Hepatocyte (in vitro differentiated cells): ENCODE results near the gene PTPRN2. TPM values are rescaled to one million over a fixed set of nuclear protein-coding genes. Genes with fewer than 3 reads are reported as not detected.

Experiments
- DNase-seq: peaks from one replicate; pipeline ENCODE4 v3.0.0-alpha.2; 2016; ENCODE audit warnings: low spot score
- H2AFZ ChIP-seq: fragments of 200-600 bp; sonication (generic); 2 replicates; pipeline ENCODE4 v1.6.0; 2016; ENCODE audit warnings: antibody characterized with exemption, mild to moderate bottlenecking
- H3K27ac ChIP-seq: fragments of 200-600 bp; sonication (generic); 2 replicates; pipeline ENCODE4 v1.5.1; 2016; ENCODE audit warnings: mild to moderate bottlenecking
- H3K27me3 ChIP-seq: fragments of 200-600 bp; sonication (generic); 2 replicates; pipeline ENCODE4 v1.6.1; 2016
- H3K36me3 ChIP-seq: fragments of 200-600 bp; sonication (generic); replicated peaks from 2 replicates; pipeline ENCODE4 v1.5.1; 2016; ENCODE audit warnings: low read depth; ENCODE audit not compliant: insufficient read depth
- H3K4me1 ChIP-seq: fragments of 200-600 bp; sonication (generic); 2 replicates; pipeline ENCODE4 v1.5.1; 2016; ENCODE audit warnings: mild to moderate bottlenecking, moderate library complexity; ENCODE audit not compliant: insufficient read depth
- H3K4me2 ChIP-seq: fragments of 200-600 bp; sonication (generic); 2 replicates; pipeline ENCODE4 v1.6.0; 2016
- H3K4me3 ChIP-seq: fragments of 200-600 bp; sonication (generic); 2 replicates; pipeline ENCODE4 v1.5.1; 2016; ENCODE audit warnings: mild to moderate bottlenecking
- H3K79me2 ChIP-seq: fragments of 200-600 bp; sonication (generic); 2 replicates; pipeline ENCODE4 v1.6.0; 2017; ENCODE audit warnings: mild to moderate bottlenecking
- H3K9me2 ChIP-seq: fragments of 200-600 bp; sonication (generic); replicated peaks from 2 replicates; pipeline ENCODE4 v1.6.0; 2017; ENCODE audit warnings: mild to moderate bottlenecking; ENCODE audit not compliant: insufficient read depth
- H3K9me3 ChIP-seq: fragments of 200-600 bp; sonication (generic); 2 replicates; pipeline ENCODE4 v1.5.1; 2016; ENCODE audit warnings: low read depth, mild to moderate bottlenecking
- H4K20me1 ChIP-seq: fragments of 200-600 bp; sonication (generic); 2 replicates; pipeline ENCODE4 v1.6.0; 2016; ENCODE audit warnings: mild to moderate bottlenecking; ENCODE audit not compliant: insufficient read depth, poor library complexity, severe bottlenecking
- CTCF ChIP-seq: fragments of 200-600 bp; sonication (generic); IDR thresholded peaks from 2 replicates; pipeline ENCODE4 v1.5.1; 2016; ENCODE audit warnings: antibody characterized with exemption, mild to moderate bottlenecking; ENCODE audit not compliant: poor library complexity
- EZH2 ChIP-seq: fragments of 200-600 bp; sonication (generic); IDR thresholded peaks from 2 replicates; pipeline ENCODE4 v1.6.1; 2016; ENCODE audit warnings: antibody characterized with exemption, mild to moderate bottlenecking, borderline replicate concordance
- EZH2phosphoT487 ChIP-seq: fragments of 200-600 bp; sonication (generic); IDR thresholded peaks from one replicate; pipeline ENCODE4 v1.6.1; 2018; ENCODE audit warnings: antibody characterized with exemption, mild to moderate bottlenecking, low read depth, moderate library complexity; ENCODE audit not compliant: unreplicated experiment, severe bottlenecking
- WGBS: methylation state at CpG from one replicate; pipeline ENCODE4 v1.1.6; 2016; ENCODE audit warnings: low lambda C conversion rate; ENCODE audit errors: missing lambda C conversion rate; 5-methylcytosine and 5-hydroxymethylcytosine counted together
- polyA plus RNA-seq: library from polyadenylated mRNA; unstranded; fragments of >200 nt; fragmentation: Nextera tagmentation; extraction: Ambion mirVana; gene quantifications from 2 replicates; pipeline ENCODE4 v1.2.1, GENCODE V29; 2016
- total RNA-seq: library from RNA; depleted of rRNA; stranded (reverse); fragments of >200 nt; gene quantifications from 2 replicates; pipeline ENCODE4 v1.2.3, GENCODE V29; 2014

Gene PTPRN2
- total and polyA plus RNA-seq, 2 experiments from 2014 or later = 2.1 to 3.3 TPM

- Histone ChIP-seq H3K4me3 (no peak overlapping the region), H3K9me2 (no peaks in the 10 kb centered on the region), H2AFZ (no peak overlapping the region), H3K27me3 (no peaks in the 10 kb centered on the region), H3K4me2 (no peak overlapping the region), H3K79me2 (no peaks in the 10 kb centered on the region), H3K36me3 (no peaks in the 10 kb centered on the region), H3K4me1 (no peaks in the 10 kb centered on the region), H3K27ac (no peak overlapping the region), H4K20me1 (no peaks in the 10 kb centered on the region), H3K9me3 (no peaks in the 10 kb centered on the region)
- DNase-seq = no peak
- TF ChIP-seq EZH2 (no peak), CTCF (no peak)
- WGBS = 87% methylated on average over 28 of the region's 28 CpGs
Measured at GRCh38 chr7:157651366-157652160, 936.1 kb downstream of the PTPRN2 start.

GRCh38 chr7:157650801-157651200, 936.8 kb downstream of the PTPRN2 start:
- Histone ChIP-seq H3K27me3 (no peaks in the 10 kb centered on the region), H3K79me2 (no peaks in the 10 kb centered on the region), H3K4me3 (no peak overlapping the region), H3K27ac (no peak overlapping the region), H4K20me1 (no peaks in the 10 kb centered on the region), H3K4me2 (no peak overlapping the region), H3K9me2 (no peaks in the 10 kb centered on the region), H3K4me1 (no peaks in the 10 kb centered on the region), H3K9me3 (no peaks in the 10 kb centered on the region), H3K36me3 (no peaks in the 10 kb centered on the region), H2AFZ (no peak overlapping the region)
- WGBS = 96% methylated on average over 19 of the region's 19 CpGs
- DNase-seq = no peak
- no peak for TF ChIP-seq EZH2

GRCh38 chr7:157650131-157650631, 937.4 kb downstream of the PTPRN2 start:
- Histone ChIP-seq H3K4me1 (no peaks in the 10 kb centered on the region), H3K36me3 (no peaks in the 10 kb centered on the region), H3K4me2 (no peak overlapping the region), H4K20me1 (no peaks in the 10 kb centered on the region), H3K27ac (no peak overlapping the region), H3K79me2 (no peaks in the 10 kb centered on the region), H3K9me3 (no peaks in the 10 kb centered on the region), H3K4me3 (no peak overlapping the region), H2AFZ (no peak overlapping the region), H3K9me2 (no peaks in the 10 kb centered on the region), H3K27me3 (no peaks in the 10 kb centered on the region)
- no peak for TF ChIP-seq CTCF
- no peak for TF ChIP-seq EZH2
- no peak for TF ChIP-seq EZH2phosphoT487
- 94% methylated on average over 25 of the region's 25 CpGs for WGBS
- no peak for DNase-seq

GRCh38 chr7:157646551-157646950, 941.1 kb downstream of the PTPRN2 start:
- no peaks in the 10 kb centered on the region for H3K79me2 ChIP-seq
- no peaks in the 10 kb centered on the region for H3K9me3 ChIP-seq
- no peaks in the 10 kb centered on the region for H3K4me1 ChIP-seq
- H2AFZ ChIP-seq = no peak overlapping the region
- H3K4me2 ChIP-seq = no peak overlapping the region
- DNase-seq = no peak
- H3K4me3 ChIP-seq = no peak overlapping the region
- TF ChIP-seq EZH2phosphoT487 (no peak), CTCF (no peak), EZH2 (no peak)
- no peaks in the 10 kb centered on the region for H3K9me2 ChIP-seq
- no peak overlapping the region for H3K27ac ChIP-seq
- no peaks in the 10 kb centered on the region for H3K27me3 ChIP-seq
- no peaks in the 10 kb centered on the region for H4K20me1 ChIP-seq
- 96% methylated on average over 13 of the region's 13 CpGs for WGBS
- H3K36me3 ChIP-seq = no peaks in the 10 kb centered on the region
